Epithelial cell of esophagus (primary cell): ENCODE results near the gene LPP.
A peak's percentile ranks its signal among the peaks of the same experiment; 100 is the strongest.

ENCODE experiments used
- DNase-seq: peaks from one replicate; pipeline ENCODE4 v3.0.0; 2010; ENCODE audit warnings: low read depth
- H3K4me3 ChIP-seq: 2 replicates; pipeline ENCODE4 v1.5.1; 2011; ENCODE audit warnings: mild to moderate bottlenecking, low read length, control low read depth
- TF ChIP-seq, protein P1 (sequence below): IDR thresholded peaks from 2 replicates; pipeline ENCODE4 v1.5.1; 2011; ENCODE audit warnings: low read depth, mild to moderate bottlenecking, low read length, control low read depth, inconsistent platforms; ENCODE audit not compliant: insufficient read depth; ENCODE audit errors: missing control alignments

LPP gene

DNA sequence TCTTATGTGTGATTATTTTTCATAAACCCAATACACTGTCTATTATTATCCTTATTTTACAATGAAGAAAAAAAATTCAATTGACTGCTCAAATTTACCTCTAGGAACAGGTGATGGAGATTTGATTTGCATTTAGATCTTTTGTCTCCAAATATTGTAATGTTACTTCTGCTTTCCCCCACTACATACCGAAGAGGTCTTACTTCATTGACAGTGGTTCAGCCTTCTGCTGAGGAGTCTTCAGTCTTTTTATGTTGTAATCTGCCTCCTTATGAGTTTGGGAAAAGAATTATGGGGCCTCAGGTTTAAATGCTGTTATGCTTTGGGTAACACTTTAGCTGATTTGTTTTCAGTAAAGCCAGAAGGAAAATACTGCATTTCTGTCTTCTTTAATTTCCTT, 199.5 kb downstream of the LPP start:
- no peak overlapping the region for H3K4me3 ChIP-seq
- TF ChIP-seq, protein P1, sequence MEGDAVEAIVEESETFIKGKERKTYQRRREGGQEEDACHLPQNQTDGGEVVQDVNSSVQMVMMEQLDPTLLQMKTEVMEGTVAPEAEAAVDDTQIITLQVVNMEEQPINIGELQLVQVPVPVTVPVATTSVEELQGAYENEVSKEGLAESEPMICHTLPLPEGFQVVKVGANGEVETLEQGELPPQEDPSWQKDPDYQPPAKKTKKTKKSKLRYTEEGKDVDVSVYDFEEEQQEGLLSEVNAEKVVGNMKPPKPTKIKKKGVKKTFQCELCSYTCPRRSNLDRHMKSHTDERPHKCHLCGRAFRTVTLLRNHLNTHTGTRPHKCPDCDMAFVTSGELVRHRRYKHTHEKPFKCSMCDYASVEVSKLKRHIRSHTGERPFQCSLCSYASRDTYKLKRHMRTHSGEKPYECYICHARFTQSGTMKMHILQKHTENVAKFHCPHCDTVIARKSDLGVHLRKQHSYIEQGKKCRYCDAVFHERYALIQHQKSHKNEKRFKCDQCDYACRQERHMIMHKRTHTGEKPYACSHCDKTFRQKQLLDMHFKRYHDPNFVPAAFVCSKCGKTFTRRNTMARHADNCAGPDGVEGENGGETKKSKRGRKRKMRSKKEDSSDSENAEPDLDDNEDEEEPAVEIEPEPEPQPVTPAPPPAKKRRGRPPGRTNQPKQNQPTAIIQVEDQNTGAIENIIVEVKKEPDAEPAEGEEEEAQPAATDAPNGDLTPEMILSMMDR: no peak
- DNase-seq: no peak

DNA sequence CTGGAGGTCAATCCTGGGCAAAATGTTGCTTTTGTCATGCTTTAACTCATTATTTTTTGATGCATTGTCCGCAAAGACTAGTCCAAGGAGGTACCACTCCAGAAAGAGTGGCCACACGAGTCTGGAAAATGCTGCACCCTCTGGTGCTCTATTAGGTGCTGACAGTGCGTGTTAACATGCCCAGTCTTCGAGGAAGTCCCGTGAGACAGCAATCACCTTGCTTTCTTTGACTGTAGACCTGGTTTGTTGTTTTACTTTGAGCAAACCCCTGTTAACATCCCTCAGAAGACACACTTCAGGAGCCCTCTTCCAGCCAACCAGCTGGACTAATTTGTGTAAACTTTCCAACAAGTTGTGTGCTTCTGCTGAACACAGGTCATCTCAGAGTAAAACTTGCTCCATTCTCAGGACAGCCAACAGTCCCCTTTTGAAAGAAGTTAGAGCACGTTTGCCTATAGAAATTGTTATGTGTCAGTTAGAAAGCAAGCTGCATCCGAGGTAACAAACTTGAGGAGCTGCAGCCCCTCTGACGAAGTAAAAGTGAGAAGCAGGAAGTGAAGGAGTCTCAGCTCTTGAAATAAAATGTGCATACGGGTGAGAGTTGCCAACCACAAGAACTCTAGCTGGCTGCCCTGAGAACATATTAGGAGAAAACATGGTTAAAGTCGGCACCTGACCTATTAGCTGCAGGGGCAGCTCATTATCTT, 205.0 kb downstream of the LPP start:
- H3K4me3 ChIP-seq: no peak overlapping the region
- DNase-seq: no peak

DNA sequence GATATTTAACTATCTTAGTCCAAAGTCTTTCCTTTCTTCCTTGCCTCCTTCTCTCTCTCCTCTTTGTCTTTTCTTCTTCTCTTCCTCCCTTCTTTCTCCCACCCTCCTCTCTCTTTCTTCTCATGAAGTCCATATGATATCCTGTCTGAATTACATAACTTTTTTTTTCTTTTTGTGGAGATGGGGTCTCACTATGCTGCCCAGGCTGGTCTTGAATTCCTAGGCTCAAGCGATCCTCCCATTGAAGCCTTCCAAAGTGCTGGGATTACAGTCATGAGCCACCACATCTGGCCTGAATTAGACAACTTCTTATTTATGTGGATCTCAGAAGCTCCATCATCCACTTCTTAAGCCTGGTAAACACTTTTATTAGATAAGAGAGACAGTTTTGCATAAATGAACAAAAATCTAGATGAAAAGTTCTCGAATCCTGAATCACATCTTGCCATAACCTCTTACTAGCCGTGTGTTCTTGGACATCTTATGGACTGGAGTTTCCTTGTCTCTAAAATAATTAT, 206.5 kb downstream of the LPP start:
- H3K4me3 ChIP-seq: no peak overlapping the region
- TF ChIP-seq, protein P1: no peak
- no peak for DNase-seq

More for the DNA sequence above, 205.0 kb downstream of the LPP start:
- TF ChIP-seq, protein P1: no peak

DNA sequence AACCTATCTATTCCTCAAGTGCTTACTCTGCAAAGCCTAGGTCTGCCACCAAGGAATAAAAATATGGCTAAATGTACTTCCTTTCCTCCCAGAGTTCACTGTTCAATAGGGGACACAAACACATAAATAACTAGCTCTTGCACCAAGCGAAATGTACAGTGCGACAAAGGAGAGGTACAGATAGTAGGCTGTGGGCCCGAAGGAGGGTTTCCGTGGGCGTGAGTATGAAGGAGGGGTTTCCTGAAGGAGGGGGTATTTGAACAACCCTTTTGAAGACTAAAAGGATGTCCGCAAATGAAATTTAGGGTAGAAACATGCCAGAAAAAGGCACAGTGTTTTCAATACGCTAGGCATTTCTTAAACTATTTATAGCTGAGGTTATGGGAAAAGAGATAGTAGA, 207.9 kb downstream of the LPP start:
- no peak for DNase-seq
- no peak overlapping the region for H3K4me3 ChIP-seq
- TF ChIP-seq, protein P1: no peak

DNA sequence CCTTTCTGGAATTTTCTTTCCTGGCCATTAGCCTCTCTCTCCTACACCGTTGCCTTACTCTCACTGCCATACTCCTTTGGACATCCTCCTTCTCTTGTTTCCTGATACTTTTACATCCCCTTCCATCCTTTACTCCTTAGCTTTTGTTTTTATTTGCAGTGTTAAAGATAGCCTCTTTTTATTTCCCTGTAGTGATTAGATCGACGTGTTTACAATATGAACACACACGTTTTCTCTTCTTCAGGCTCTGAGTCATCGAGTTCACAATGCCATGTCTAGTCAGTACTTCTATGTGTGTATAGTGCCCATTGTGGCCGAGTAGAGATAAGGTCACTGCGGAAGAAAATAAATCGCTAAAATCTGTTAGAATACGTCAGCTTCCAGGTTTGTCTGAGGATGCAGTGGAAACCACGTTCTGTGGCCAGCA, 208.5 kb downstream of the LPP start:
- TF ChIP-seq, protein P1: peak; percentile 33

DNA sequence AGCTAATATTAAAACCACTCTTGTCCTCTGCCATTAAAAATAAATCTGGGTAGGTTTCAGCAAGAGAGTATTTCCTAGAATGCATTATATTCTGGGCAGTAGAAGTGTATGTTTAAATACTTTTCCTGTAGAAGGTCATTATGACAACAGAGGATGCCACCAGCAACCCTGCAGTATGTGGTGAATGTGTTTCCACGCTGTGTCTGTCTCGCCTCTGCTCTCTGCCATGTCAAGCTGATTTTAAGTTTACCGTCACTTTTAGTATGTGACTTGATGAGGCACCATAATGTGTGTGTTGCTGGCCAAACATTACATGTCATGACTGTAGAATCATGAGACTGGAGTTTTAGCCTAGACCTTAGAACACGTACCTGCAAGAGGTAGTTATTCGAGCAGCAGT, 211.2 kb downstream of the LPP start:
- no peak for DNase-seq
- no peak overlapping the region for H3K4me3 ChIP-seq
- TF ChIP-seq, protein P1: no peak

More for the DNA sequence above, 208.5 kb downstream of the LPP start:
- H3K4me3 ChIP-seq: no peak overlapping the region
- DNase-seq: peak; percentile 87
